ENCODE data around the gene YTHDC2.

- TF ChIP-seq REST (IDR thresholded peaks at IDR 0.05): no peak
- TF ChIP-seq CTCF (IDR thresholded peaks at IDR 0.05; ENCODE audit: low read depth, low read length, missing input control): no peak
- TF ChIP-seq ZBTB33 (IDR thresholded peaks at IDR 0.05): no peak
Observed at GRCh38 chr5:113487781-113488644, 25.5 kb upstream of the YTHDC2 start, which contains the start of gene MCC.
